ENCODE data around the gene MGAT4A. TPM values are rescaled to one million over a fixed set of nuclear protein-coding genes. Genes with fewer than 3 reads are reported as not detected.

The MGAT4A gene
- total RNA-seq, 6 experiments from 2014 or later, result 0.14 TPM; not detected in 5

DNA sequence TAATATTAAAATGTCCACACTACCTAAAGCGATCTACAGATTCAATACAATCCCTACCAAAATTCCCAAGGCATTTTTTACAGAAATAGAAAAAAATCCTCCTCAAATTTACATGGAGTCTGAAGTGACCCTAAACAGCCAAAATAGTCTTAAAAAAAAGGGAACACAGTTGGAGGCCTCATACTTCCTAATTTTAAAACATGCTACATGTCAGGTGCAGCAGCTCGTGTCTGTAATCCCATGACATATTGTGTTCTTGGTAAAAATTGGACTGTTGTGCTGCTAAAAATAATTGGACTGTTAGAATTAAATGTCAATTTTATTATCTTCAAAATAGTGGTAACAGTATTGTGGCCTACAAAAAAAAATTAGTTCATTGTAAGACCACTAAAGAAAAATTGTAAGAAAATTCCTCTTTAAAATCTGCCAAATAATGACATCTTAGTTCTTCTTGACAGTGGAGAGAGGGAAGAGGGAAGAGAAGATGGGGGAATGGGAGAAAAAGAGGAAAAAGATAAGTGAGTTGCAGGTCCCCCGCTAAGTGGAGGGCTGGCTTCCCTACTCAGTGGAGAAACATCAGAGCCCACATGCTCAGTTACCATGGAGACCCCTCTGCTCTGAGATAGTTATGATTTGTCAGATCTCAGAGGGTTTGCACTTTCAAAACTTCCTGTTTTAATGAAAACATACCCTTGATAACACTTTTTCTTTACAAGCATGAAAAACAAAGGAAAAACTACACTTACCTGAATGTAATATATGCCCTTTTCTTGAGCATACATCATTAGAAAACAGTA lies 76.0 kb downstream of the MGAT4A start:
- Mint-ChIP-seq H3K27me3 (ENCODE audit: insufficient read depth) (peaks cover 9% of the 10 kb centered on the region), H3K4me3 (no peak overlapping the region), H3K9me3 (no peaks in the 10 kb centered on the region), H3K4me1 (ENCODE audit: low read depth) (no peaks in the 10 kb centered on the region), H3K27ac (no peak overlapping the region), H3K36me3 (ENCODE audit: low read depth) (no peaks in the 10 kb centered on the region)
- no peak for DNase-seq
- TF ChIP-seq CTCF (IDR thresholded peaks at IDR 0.05), result no peak

GRCh38 chr2:98650998-98651397 lies 79.9 kb downstream of the MGAT4A start:
- H3K27me3 Mint-ChIP-seq (ENCODE audit: insufficient read depth), result peaks cover 8% of the 10 kb centered on the region
- no peaks in the 10 kb centered on the region for H3K4me1 Mint-ChIP-seq (ENCODE audit: low read depth)
- H3K4me3 Mint-ChIP-seq, result no peak overlapping the region
- no peak for DNase-seq
- no peak overlapping the region for H3K27ac Mint-ChIP-seq
- TF ChIP-seq CTCF (IDR thresholded peaks at IDR 0.05), result no peak
- no peaks in the 10 kb centered on the region for H3K36me3 Mint-ChIP-seq (ENCODE audit: low read depth)
- no peaks in the 10 kb centered on the region for H3K9me3 Mint-ChIP-seq

DNA sequence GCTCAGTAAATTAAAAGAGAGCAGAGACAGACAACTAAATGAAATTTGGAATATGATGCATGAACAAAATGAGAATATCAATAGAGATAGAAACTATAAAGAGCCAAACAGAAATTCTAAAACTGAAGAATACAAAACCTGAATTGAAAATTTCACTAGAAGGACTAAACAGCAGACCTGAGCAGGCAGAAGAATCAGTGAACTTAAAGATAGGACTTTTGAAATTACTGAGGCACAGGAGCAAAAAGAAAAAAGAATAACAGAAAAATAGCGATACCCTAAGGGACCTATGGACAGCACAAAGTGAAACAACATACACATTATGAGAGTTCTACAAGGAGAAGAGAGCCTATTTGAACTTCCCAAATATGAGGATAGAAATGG lies 80.9 kb downstream of the MGAT4A start:
- no peak for DNase-seq
- no peak for TF ChIP-seq CTCF (IDR thresholded peaks at IDR 0.05)
- H3K4me3 Mint-ChIP-seq, result no peak overlapping the region
- H3K4me1 Mint-ChIP-seq (ENCODE audit: low read depth), result no peaks in the 10 kb centered on the region
- H3K27me3 Mint-ChIP-seq (ENCODE audit: insufficient read depth), result peaks cover 5% of the 10 kb centered on the region
- no peaks in the 10 kb centered on the region for H3K36me3 Mint-ChIP-seq (ENCODE audit: low read depth)
- H3K27ac Mint-ChIP-seq, result no peak overlapping the region
- no peaks in the 10 kb centered on the region for H3K9me3 Mint-ChIP-seq

- H3K4me3 Mint-ChIP-seq, result no peak overlapping the region
Observed at GRCh38 chr2:98649135-98649991, 81.6 kb downstream of the MGAT4A start.

DNA sequence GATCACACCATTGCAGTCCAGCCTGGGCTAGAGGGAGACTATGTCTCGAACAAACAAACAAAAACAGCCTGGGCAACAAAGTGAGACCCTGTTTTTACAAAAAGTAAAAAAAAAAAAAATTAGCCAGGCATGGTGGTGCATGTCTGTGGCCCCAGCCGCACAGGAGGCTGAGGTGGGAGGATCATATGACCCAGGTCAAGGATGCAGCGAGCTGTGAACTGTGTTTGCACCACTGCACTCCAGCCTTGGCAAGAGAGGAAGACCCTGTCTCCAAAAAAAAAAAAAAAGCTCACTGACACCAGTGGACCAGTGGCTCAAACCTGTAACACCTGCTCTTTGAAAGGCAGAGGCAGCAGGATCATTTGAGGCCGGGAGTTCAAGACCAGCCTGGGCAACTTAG lies 82.5 kb downstream of the MGAT4A start:
- DNase-seq, result no peak
- Mint-ChIP-seq H3K4me3 (no peak overlapping the region), H3K36me3 (ENCODE audit: low read depth) (no peaks in the 10 kb centered on the region), H3K27ac (no peak overlapping the region), H3K4me1 (ENCODE audit: low read depth) (peaks cover 6% of the 10 kb centered on the region), H3K9me3 (no peaks in the 10 kb centered on the region), H3K27me3 (ENCODE audit: insufficient read depth) (peaks cover 9% of the 10 kb centered on the region)
- TF ChIP-seq CTCF (IDR thresholded peaks at IDR 0.05), result no peak

More at GRCh38 chr2:98649135-98649991, 81.6 kb downstream of the MGAT4A start:
- TF ChIP-seq CTCF (IDR thresholded peaks at IDR 0.05), result peak; percentile 99
- H3K36me3 Mint-ChIP-seq (ENCODE audit: low read depth), result no peaks in the 10 kb centered on the region
- peak; percentile 65 for DNase-seq
- H3K4me1 Mint-ChIP-seq (ENCODE audit: low read depth), result no peaks in the 10 kb centered on the region
- no peaks in the 10 kb centered on the region for H3K9me3 Mint-ChIP-seq
- no peak overlapping the region for H3K27ac Mint-ChIP-seq
- H3K27me3 Mint-ChIP-seq (ENCODE audit: insufficient read depth), result peaks cover 10% of the 10 kb centered on the region

All from HFFc6 (cell line).